RWPE2 (cell line): Measurements from ENCODE around the gene GTF2A2.

Experiments used
- ATAC-seq: fragments of 200-7000 bp; cut with Tn5 transposase; 3 replicates; pipeline ENCODE4 v1.9.1; 2021; ENCODE audit warnings: low read depth
- DNase-seq: peaks from one replicate; pipeline ENCODE4 v3.0.0-alpha.2; 2020; ENCODE audit warnings: low spot score
- H3K27ac ChIP-seq: fragments of 450-650 bp; 2 replicates; pipeline ENCODE4 v1.5.1; 2017; ENCODE audit warnings: mild to moderate bottlenecking; ENCODE audit not compliant: poor library complexity, severe bottlenecking
- H3K27me3 ChIP-seq: fragments of 250-450 bp; sonication (Bioruptor Pico); 2 replicates; pipeline ENCODE4 v1.5.1; 2021; ENCODE audit warnings: mild to moderate bottlenecking, moderate library complexity; ENCODE audit not compliant: insufficient read depth, poor library complexity, severe bottlenecking
- H3K36me3 ChIP-seq: fragments of 250-450 bp; sonication (Bioruptor Pico); 2 replicates; pipeline ENCODE4 v1.5.1; 2020; ENCODE audit warnings: low read depth, mild to moderate bottlenecking, moderate library complexity
- H3K4me1 ChIP-seq: fragments of 250-450 bp; sonication (Bioruptor Pico); 2 replicates; pipeline ENCODE4 v1.5.1; 2021; ENCODE audit warnings: mild to moderate bottlenecking, moderate library complexity; ENCODE audit not compliant: insufficient read depth, poor library complexity, severe bottlenecking
- H3K4me3 ChIP-seq: fragments of 250-450 bp; sonication (Bioruptor Pico); 2 replicates; pipeline ENCODE4 v1.5.1; 2021; ENCODE audit warnings: mild to moderate bottlenecking, moderate library complexity; ENCODE audit not compliant: severe bottlenecking
- H3K9me3 ChIP-seq: fragments of 250-450 bp; sonication (Bioruptor Pico); 2 replicates; pipeline ENCODE4 v1.5.1; 2021; ENCODE audit warnings: mild to moderate bottlenecking, moderate library complexity; ENCODE audit not compliant: severe bottlenecking
- TF ChIP-seq, protein P1 (sequence below): fragments of 450-650 bp; IDR thresholded peaks from one replicate; pipeline ENCODE4 v1.5.1; 2017; ENCODE audit warnings: mild to moderate bottlenecking, moderate library complexity; ENCODE audit not compliant: poor library complexity, severe bottlenecking

The GTF2A2 gene

DNA sequence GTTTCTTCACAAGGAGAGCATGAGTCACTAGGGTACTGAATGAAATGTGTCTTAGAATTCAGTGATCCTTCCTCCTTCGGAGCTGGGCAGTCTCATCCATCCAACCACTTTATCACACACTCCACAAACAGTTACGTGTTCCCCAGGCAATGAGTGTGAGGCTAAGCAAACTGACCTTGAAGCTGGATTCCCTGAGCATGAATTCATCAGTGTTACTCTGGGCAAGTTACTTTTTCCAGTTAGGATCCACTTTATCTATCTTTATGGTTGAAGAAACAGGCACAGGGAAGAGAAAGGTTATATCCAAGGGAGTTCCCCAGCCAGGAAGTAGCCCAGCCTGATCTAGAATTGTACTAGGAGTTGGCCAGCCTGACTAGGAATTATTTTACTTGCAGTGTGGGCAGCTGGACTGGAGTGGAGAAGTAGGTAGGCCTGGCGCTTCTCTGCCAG is 62.8 kb downstream of the GTF2A2 start:
- Histone ChIP-seq H3K4me3 (no peak overlapping the region), H3K27me3 (no peaks in the 10 kb centered on the region), H3K4me1 (peaks cover 10% of the 10 kb centered on the region), H3K9me3 (no peaks in the 10 kb centered on the region), H3K27ac (peak overlapping the region; percentile 53), H3K36me3 (no peaks in the 10 kb centered on the region)
- TF ChIP-seq, protein P1, sequence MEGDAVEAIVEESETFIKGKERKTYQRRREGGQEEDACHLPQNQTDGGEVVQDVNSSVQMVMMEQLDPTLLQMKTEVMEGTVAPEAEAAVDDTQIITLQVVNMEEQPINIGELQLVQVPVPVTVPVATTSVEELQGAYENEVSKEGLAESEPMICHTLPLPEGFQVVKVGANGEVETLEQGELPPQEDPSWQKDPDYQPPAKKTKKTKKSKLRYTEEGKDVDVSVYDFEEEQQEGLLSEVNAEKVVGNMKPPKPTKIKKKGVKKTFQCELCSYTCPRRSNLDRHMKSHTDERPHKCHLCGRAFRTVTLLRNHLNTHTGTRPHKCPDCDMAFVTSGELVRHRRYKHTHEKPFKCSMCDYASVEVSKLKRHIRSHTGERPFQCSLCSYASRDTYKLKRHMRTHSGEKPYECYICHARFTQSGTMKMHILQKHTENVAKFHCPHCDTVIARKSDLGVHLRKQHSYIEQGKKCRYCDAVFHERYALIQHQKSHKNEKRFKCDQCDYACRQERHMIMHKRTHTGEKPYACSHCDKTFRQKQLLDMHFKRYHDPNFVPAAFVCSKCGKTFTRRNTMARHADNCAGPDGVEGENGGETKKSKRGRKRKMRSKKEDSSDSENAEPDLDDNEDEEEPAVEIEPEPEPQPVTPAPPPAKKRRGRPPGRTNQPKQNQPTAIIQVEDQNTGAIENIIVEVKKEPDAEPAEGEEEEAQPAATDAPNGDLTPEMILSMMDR: no peak
- peak; percentile 97 for ATAC-seq
- DNase-seq: no peak

DNA sequence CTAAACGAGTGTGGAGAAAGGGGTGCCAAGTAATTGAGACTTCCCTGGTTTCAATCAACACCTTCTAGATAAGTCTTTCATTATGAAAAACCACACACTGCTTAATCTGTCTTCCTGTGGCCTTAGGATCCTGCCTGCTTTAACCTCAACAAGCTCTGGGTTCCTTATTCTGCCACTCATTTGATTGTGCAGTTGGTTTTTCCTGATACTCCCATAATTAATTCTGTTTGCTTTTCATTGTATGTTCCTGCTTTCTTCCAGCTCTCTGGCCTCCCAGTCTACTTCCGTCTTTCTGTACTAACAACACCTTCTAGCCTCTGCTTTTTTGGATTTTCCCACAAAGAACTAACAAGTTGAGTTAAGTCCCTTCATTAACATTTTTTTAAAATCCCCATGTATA is 66.0 kb downstream of the GTF2A2 start:
- Histone ChIP-seq H3K27ac (no peak overlapping the region), H3K27me3 (no peaks in the 10 kb centered on the region), H3K36me3 (no peaks in the 10 kb centered on the region), H3K9me3 (no peaks in the 10 kb centered on the region), H3K4me3 (no peak overlapping the region), H3K4me1 (peaks cover 24% of the 10 kb centered on the region)
- ATAC-seq: no peak
- no peak for DNase-seq
- TF ChIP-seq, protein P1: no peak

DNA sequence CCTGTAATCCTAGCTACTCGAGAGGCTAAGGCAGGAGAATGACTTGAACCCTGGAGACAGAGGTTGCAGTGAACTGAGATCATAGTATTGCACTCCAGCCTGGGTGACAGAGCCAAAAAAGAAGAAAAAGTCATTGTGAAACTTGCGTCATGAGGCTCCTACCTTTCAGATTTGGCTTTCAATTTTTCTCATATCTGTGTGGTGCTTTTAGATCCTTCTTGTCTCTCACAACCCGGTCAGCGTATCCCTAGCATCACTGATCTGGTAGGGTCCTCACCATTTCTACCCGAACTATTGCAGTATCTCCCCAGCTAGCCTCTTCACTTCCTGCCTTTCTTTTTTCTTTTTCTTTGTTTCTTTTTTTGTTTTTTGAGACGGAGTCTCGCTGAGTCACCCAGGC is 67.3 kb downstream of the GTF2A2 start:
- Histone ChIP-seq H3K4me1 (peaks cover 24% of the 10 kb centered on the region), H3K4me3 (no peak overlapping the region), H3K36me3 (no peaks in the 10 kb centered on the region), H3K9me3 (no peaks in the 10 kb centered on the region), H3K27ac (no peak overlapping the region), H3K27me3 (no peaks in the 10 kb centered on the region)
- TF ChIP-seq, protein P1: no peak
- no peak for ATAC-seq
- DNase-seq: no peak
